A549 (cell line): Measurements from ENCODE around the gene C2orf49. TPM values are rescaled to one million over a fixed set of nuclear protein-coding genes. Genes with fewer than 3 reads are reported as not detected.

Source experiments
- ATAC-seq, 2 experiments: fragments of 200-7000 bp in 1 of 2; fragments of >200 bp in 1 of 2; cut with Nextera tagmentation in 1 of 2; cut with Tn5 transposase in 1 of 2; 3 replicates each; pipeline versions ENCODE4 v1.8.0 to v1.9.1; 2018 to 2020; ENCODE audit warnings: mild to moderate bottlenecking in 1 of 2, moderate library complexity in 1 of 2
- CTCF ChIA-PET: fragments of 300-600 bp; sonication (Branson Sonifier 250); formaldehyde crosslinking; extraction: SDS; loops from one replicate; lab custom pipeline; 2021; ENCODE audit warnings: antibody characterized with exemption, inconsistent platforms; lab: Yijun Ruan, JAX
- POLR2A ChIA-PET: fragments of 350-600 bp; formaldehyde crosslinking; extraction: SDS; loops from one replicate; lab custom pipeline; 2021; ENCODE audit warnings: antibody characterized with exemption, inconsistent platforms; lab: Yijun Ruan, JAX
- DNase-seq, 2 experiments: peaks; one replicate each; pipeline versions ENCODE4 v3.0.0 to v3.0.0-alpha.2; 2011 to 2016; ENCODE audit warnings: low read depth in 1 of 2, low spot score in 1 of 2
- FAIRE-seq: peaks from 2 replicates; lab custom pipeline; 2011; peaks lifted over from hg19 to GRCh38; lab: Jason Lieb, UNC
- H3K27ac ChIP-seq, 2 experiments: fragments of >200 bp; sonication (Bioruptor Twin); formaldehyde crosslinking; 3 replicates each; pipeline ENCODE4 v1.5.1; 2016 to 2017
- H3K4me1 ChIP-seq: fragments of >200 bp; sonication (Bioruptor Twin); formaldehyde crosslinking; 3 replicates; pipeline ENCODE4 v1.6.1; 2016
- H3K4me2 ChIP-seq: fragments of >200 bp; sonication (Bioruptor Twin); formaldehyde crosslinking; 3 replicates; pipeline ENCODE4 v1.6.1; 2016
- H3K4me3 ChIP-seq: fragments of >200 bp; sonication (Bioruptor Twin); formaldehyde crosslinking; 3 replicates; pipeline ENCODE4 v1.5.1; 2016
- H3K9me3 ChIP-seq: fragments of >200 bp; sonication (Bioruptor Twin); formaldehyde crosslinking; 3 replicates; pipeline ENCODE4 v1.6.1; 2016
- ATOH8 ChIP-seq: fragments of 250-450 bp; sonication (Bioruptor Pico); IDR thresholded peaks from 2 replicates; pipeline ENCODE4 v1.5.0; 2020; ENCODE audit warnings: low read depth, mild to moderate bottlenecking, moderate library complexity
- CBX2 ChIP-seq: fragments of 200-600 bp; sonication (generic); IDR thresholded peaks from 2 replicates; pipeline ENCODE4 v1.6.1; 2016; ENCODE audit warnings: low read depth, mild to moderate bottlenecking, borderline replicate concordance
- CEBPB ChIP-seq, 2 experiments: fragments of >200 bp in 1 of 2; sonication (Bioruptor Twin) in 1 of 2; formaldehyde crosslinking in 1 of 2; IDR thresholded peaks; 2 replicates each; pipeline ENCODE4 v1.6.1; 2012 to 2016
- CHD2 ChIP-seq: fragments of 150-350 bp; IDR thresholded peaks from 2 replicates; pipeline ENCODE4 v1.6.1; 2014; ENCODE audit warnings: low read length; ENCODE audit not compliant: partially characterized antibody
- CHD4 ChIP-seq: fragments of 200-600 bp; sonication (generic); IDR thresholded peaks from 2 replicates; pipeline ENCODE4 v1.6.1; 2016; ENCODE audit warnings: antibody characterized with exemption, mild to moderate bottlenecking, borderline replicate concordance
- CTCF ChIP-seq: fragments of >200 bp; sonication (Bioruptor Twin); formaldehyde crosslinking; IDR thresholded peaks from 3 replicates; pipeline ENCODE4 v1.5.1; 2016
- FOSB ChIP-seq: fragments of 250-450 bp; sonication (Bioruptor Pico); IDR thresholded peaks from 2 replicates; pipeline ENCODE4 v1.5.0; 2020; ENCODE audit warnings: mild to moderate bottlenecking, moderate library complexity
- FOSL2 ChIP-seq, 2 experiments: fragments of 450-650 bp in 1 of 2; fragments of >200 bp in 1 of 2; sonication (Bioruptor Twin) in 1 of 2; formaldehyde crosslinking; IDR thresholded peaks; 2 replicates each; pipeline versions ENCODE4 v1.5.0 to v1.6.1; 2016 to 2020; ENCODE audit warnings: mild to moderate bottlenecking in 1 of 2, moderate library complexity in 1 of 2
- HES2 ChIP-seq: fragments of >200 bp; sonication (Bioruptor Twin); formaldehyde crosslinking; IDR thresholded peaks from 2 replicates; pipeline ENCODE4 v1.6.1; 2016
- HOXA7 ChIP-seq: fragments of 250-450 bp; sonication (Bioruptor Pico); IDR thresholded peaks from 2 replicates; pipeline ENCODE4 v1.5.0; 2020; ENCODE audit warnings: mild to moderate bottlenecking, moderate library complexity
- HOXB13 ChIP-seq: fragments of 250-450 bp; sonication (Bioruptor Pico); IDR thresholded peaks from 2 replicates; pipeline ENCODE4 v1.5.0; 2020; ENCODE audit warnings: low read depth, mild to moderate bottlenecking, moderate library complexity
- HOXB5 ChIP-seq: fragments of 250-450 bp; sonication (Bioruptor Pico); IDR thresholded peaks from 2 replicates; pipeline ENCODE4 v1.5.0; 2020; ENCODE audit warnings: mild to moderate bottlenecking, moderate library complexity
- JUNB ChIP-seq: fragments of >200 bp; sonication (Bioruptor Twin); formaldehyde crosslinking; IDR thresholded peaks from 2 replicates; pipeline ENCODE4 v1.6.1; 2016
- MAZ ChIP-seq: fragments of 150-350 bp; IDR thresholded peaks from 2 replicates; pipeline ENCODE4 v1.6.1; 2014; ENCODE audit warnings: antibody characterized with exemption, low read depth, low read length, borderline replicate concordance
- MYC ChIP-seq: IDR thresholded peaks from 2 replicates; pipeline ENCODE4 v1.6.1; 2012; ENCODE audit warnings: mild to moderate bottlenecking, inconsistent platforms, low read length, improper control_type of control experiment, borderline replicate concordance
- NFE2L2 ChIP-seq: fragments of 150-350 bp; conservative IDR thresholded peaks from 2 replicates; pipeline ENCODE4 v1.6.1; 2014; ENCODE audit warnings: low read length
- NPAS2 ChIP-seq: fragments of 250-450 bp; sonication (Bioruptor Pico); IDR thresholded peaks from 2 replicates; pipeline ENCODE4 v1.8.0; 2022; ENCODE audit warnings: mild to moderate bottlenecking, moderate library complexity, borderline replicate concordance
- NR3C1 ChIP-seq: fragments of >200 bp; sonication (Bioruptor Twin); formaldehyde crosslinking; IDR thresholded peaks from 3 replicates; pipeline ENCODE4 v1.6.1; 2017
- POLR2AphosphoS2 ChIP-seq: conservative IDR thresholded peaks from 2 replicates; pipeline ENCODE4 v1.6.1; 2012; ENCODE audit warnings: low read length, improper control_type of control experiment, inconsistent platforms
- RAD21 ChIP-seq, 2 experiments: fragments of >200 bp in 1 of 2; sonication (Bioruptor Twin) in 1 of 2; formaldehyde crosslinking in 1 of 2; IDR thresholded peaks in 1 of 2; conservative IDR thresholded peaks in 1 of 2; 2 replicates in 1 of 2; 3 replicates in 1 of 2; pipeline ENCODE4 v1.6.1; 2012 to 2018; ENCODE audit warnings: inconsistent platforms in 1 of 2
- RARB ChIP-seq: fragments of 250-450 bp; sonication (Bioruptor Pico); IDR thresholded peaks from 2 replicates; pipeline ENCODE4 v1.8.0; 2021; ENCODE audit warnings: mild to moderate bottlenecking, moderate library complexity
- REST ChIP-seq: fragments of 200-600 bp; sonication (generic); IDR thresholded peaks from 2 replicates; pipeline ENCODE4 v1.6.1; 2016; ENCODE audit warnings: antibody characterized with exemption, mild to moderate bottlenecking, moderate library complexity
- ZNF302 ChIP-seq: fragments of 250-450 bp; sonication (Bioruptor Pico); IDR thresholded peaks from 2 replicates; pipeline ENCODE4 v1.9.0; 2021; ENCODE audit warnings: inconsistent platforms, mild to moderate bottlenecking, moderate library complexity
- WGBS: methylation state at CpG from one replicate; pipeline ENCODE4 v1.1.6; 2017; ENCODE audit errors: missing lambda C conversion rate; 5-methylcytosine and 5-hydroxymethylcytosine counted together
- polyA plus RNA-seq, 4 experiments: library from polyadenylated mRNA; depleted of rRNA in 3 of 4; stranded (reverse); fragments of >200 nt; fragmentation: RNase III in 1 of 4; extraction: RNeasy Plus Mini Kit Qiagen cat#74134 plus additional on column Dnase treatment in 1 of 4; gene quantifications; 2 replicates in 3 of 4; 3 replicates in 1 of 4; pipeline ENCODE4 v1.2.3, GENCODE V29; 2011 to 2017

C2orf49 gene
- polyA plus RNA-seq, 2 of the 4 experiments (the other 2 are of a cell fraction): 19.4 to 25.7 TPM

- TF ChIP-seq HOXB13 (CRISPR knock-in tag) (no peak), CHD4 (no peak), REST (no peak), HES2 (no peak)
- Histone ChIP-seq H3K4me3 (no peak overlapping the region), H3K4me2 (no peak overlapping the region), H3K4me1 (no peaks in the 10 kb centered on the region), H3K27ac (no peak overlapping the region), H3K9me3 (no peaks in the 10 kb centered on the region)
- FAIRE-seq (no peak), ATAC-seq (no peak), DNase-seq (no peak)
- ChIA-PET CTCF (interaction anchor here (0.9 to 2.8 kb wide), 5 partner anchors 10 to 184 kb away, joined by 3 to 29 read pairs (median 8); no protein-coding TSS in a partner anchor), POLR2A (no interaction called here)
- WGBS: 89% methylated on average over 6 of the region's 6 CpGs
These were observed 43.3 kb upstream of the C2orf49 start for GRCh38 chr2:105294046-105294445.

- CTCF ChIA-PET: interaction anchor here (0.9 to 2.8 kb wide), 10 partner anchors 9 to 185 kb away, joined by 3 to 29 read pairs (median 4); no protein-coding TSS in a partner anchor
- no peak for TF ChIP-seq NR3C1
- TF ChIP-seq CTCF: peak; percentile 49
- TF ChIP-seq RAD21 (conservative IDR thresholded peaks at IDR 0.05 in 1 of 2, IDR thresholded peaks at IDR 0.05 in 1 of 2): peak; percentile 41 to 53; a peak in 3 of 5 replicates
- FAIRE-seq (no peak), DNase-seq (peak; percentile 58 to 66), ATAC-seq (peak; percentile 85 to 97)
- Histone ChIP-seq H3K27ac (no peak overlapping the region), H3K9me3 (no peaks in the 10 kb centered on the region), H3K4me3 (no peak overlapping the region), H3K4me2 (no peak overlapping the region), H3K4me1 (no peaks in the 10 kb centered on the region)
- POLR2A ChIA-PET: no interaction called here
- WGBS: 60% methylated on average over 5 of the region's 5 CpGs
These were observed 42.4 kb upstream of the C2orf49 start for GRCh38 chr2:105294844-105295481.

GRCh38 chr2:105296017-105296611, 41.2 kb upstream of the C2orf49 start:
- ATAC-seq: no peak
- FAIRE-seq: no peak
- no peak for DNase-seq
- no peaks in the 10 kb centered on the region for H3K4me1 ChIP-seq
- no peaks in the 10 kb centered on the region for H3K9me3 ChIP-seq
- 87% methylated on average over 7 of the region's 7 CpGs for WGBS
- POLR2A ChIA-PET: no interaction called here
- H3K27ac ChIP-seq: no peak overlapping the region
- TF ChIP-seq FOSL2 (IDR thresholded peaks at IDR 0.05) (no peak), FOSL2 (CRISPR knock-in tag; IDR thresholded peaks at IDR 0.05) (no peak), MYC (no peak), NFE2L2 (no peak), HOXB5 (CRISPR knock-in tag) (no peak), NPAS2 (CRISPR knock-in tag) (no peak), POLR2AphosphoS2 (no peak), MAZ (no peak), HOXB13 (CRISPR knock-in tag) (no peak), RARB (CRISPR knock-in tag) (no peak), JUNB (no peak), RAD21 (conservative IDR thresholded peaks at IDR 0.05 in 1 of 2, IDR thresholded peaks at IDR 0.05 in 1 of 2) (no peak), CBX2 (no peak), ATOH8 (CRISPR knock-in tag) (no peak), CHD2 (no peak), CEBPB (IDR thresholded peaks at IDR 0.05) (no peak), ZNF302 (CRISPR knock-in tag) (no peak), FOSB (no peak), HOXA7 (CRISPR knock-in tag) (no peak), HES2 (no peak)
- CTCF ChIA-PET: interaction anchor here (0.7 to 2.1 kb wide), 5 partner anchors 14 to 185 kb away, joined by 3 to 9 read pairs (median 3); no protein-coding TSS in a partner anchor
- no peak overlapping the region for H3K4me3 ChIP-seq
- no peak overlapping the region for H3K4me2 ChIP-seq
